Measurements from ENCODE around the gene RHBDD3. TPM values are rescaled to one million over a fixed set of nuclear protein-coding genes. Genes with fewer than 3 reads are reported as not detected.

Gene RHBDD3
- total RNA-seq, 6 donors from 2014 or later = 17.3 to 47.1 (median 27.9) TPM

DNA sequence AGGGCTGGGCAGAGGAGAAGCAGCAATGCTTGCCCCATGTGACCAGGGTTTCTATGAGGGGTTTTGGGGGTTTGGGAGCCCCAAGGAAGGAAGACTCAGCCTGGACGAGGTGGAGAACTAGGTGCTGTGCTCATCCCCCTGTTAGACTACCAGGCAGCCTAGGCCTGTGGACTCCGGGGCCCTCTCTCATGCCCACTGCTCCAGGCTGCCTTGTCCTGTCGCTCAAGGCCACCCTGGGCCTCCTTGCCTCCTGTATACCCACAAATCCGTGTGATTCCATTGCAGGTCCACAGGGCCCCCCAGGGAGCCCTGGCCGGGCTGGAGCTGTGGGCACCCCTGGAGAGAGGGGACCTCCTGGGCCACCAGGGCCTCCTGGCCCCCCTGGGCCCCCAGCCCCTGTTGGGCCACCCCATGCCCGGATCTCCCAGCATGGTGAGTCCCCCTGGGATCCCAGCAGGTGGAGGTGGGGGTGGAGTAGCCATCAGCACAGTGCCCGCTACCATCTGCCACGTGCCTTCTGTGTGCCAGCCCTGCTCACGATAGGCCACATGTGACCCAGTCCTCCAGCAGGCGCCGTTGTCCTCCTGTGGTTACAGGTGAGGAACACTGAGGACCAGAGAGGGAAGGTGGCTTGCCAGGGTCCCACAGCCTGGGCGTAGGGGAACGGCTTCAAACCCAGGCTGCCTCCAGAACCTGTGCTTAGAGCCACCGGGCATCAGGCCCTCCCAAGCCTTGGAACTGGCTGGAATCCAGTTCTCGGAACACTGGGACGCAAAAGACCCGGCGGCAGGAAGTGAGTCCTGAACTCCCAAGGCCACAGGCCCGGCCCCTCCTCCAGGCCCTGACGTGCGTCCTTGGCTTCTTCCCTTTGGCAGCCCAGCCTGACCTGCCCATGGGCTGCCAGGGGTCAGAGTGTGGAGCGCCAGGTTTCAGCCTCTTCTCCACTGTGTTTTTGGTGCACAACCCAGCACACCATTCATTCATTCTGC, 35.5 kb downstream of the RHBDD3 start:
- Histone ChIP-seq H3K4me3 (no peak overlapping the region), H3K27ac (peak overlapping the region in 2 of 4 donors; percentile 64 to 86), H3K9me3 (no peaks in the 10 kb centered on the region), H3K27me3 (no peaks in the 10 kb centered on the region), H3K4me1 (peaks cover 3 to 19% (median 15%) of the 10 kb centered on the region in 4 donors), H3K36me3 (no peaks in the 10 kb centered on the region)
- peak; percentile 16 to 56 for ATAC-seq (ENCODE audit: low FRiP score in 2 of 2)
- TF ChIP-seq POLR2AphosphoS5 (IDR thresholded peaks at IDR 0.05) = peak in 1 of 2 donors; percentile 75
- no peak for TF ChIP-seq EP300 (IDR thresholded peaks at IDR 0.05)
- TF ChIP-seq, protein P1, sequence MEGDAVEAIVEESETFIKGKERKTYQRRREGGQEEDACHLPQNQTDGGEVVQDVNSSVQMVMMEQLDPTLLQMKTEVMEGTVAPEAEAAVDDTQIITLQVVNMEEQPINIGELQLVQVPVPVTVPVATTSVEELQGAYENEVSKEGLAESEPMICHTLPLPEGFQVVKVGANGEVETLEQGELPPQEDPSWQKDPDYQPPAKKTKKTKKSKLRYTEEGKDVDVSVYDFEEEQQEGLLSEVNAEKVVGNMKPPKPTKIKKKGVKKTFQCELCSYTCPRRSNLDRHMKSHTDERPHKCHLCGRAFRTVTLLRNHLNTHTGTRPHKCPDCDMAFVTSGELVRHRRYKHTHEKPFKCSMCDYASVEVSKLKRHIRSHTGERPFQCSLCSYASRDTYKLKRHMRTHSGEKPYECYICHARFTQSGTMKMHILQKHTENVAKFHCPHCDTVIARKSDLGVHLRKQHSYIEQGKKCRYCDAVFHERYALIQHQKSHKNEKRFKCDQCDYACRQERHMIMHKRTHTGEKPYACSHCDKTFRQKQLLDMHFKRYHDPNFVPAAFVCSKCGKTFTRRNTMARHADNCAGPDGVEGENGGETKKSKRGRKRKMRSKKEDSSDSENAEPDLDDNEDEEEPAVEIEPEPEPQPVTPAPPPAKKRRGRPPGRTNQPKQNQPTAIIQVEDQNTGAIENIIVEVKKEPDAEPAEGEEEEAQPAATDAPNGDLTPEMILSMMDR (IDR thresholded peaks at IDR 0.05) = no peak
- no peak for TF ChIP-seq POLR2A (IDR thresholded peaks at IDR 0.05)
- peak; percentile 39 to 72 for DNase-seq
- WGBS, 2 donors = 63 to 68% methylated on average over 10 to 11 of the region's 22 CpGs

DNA sequence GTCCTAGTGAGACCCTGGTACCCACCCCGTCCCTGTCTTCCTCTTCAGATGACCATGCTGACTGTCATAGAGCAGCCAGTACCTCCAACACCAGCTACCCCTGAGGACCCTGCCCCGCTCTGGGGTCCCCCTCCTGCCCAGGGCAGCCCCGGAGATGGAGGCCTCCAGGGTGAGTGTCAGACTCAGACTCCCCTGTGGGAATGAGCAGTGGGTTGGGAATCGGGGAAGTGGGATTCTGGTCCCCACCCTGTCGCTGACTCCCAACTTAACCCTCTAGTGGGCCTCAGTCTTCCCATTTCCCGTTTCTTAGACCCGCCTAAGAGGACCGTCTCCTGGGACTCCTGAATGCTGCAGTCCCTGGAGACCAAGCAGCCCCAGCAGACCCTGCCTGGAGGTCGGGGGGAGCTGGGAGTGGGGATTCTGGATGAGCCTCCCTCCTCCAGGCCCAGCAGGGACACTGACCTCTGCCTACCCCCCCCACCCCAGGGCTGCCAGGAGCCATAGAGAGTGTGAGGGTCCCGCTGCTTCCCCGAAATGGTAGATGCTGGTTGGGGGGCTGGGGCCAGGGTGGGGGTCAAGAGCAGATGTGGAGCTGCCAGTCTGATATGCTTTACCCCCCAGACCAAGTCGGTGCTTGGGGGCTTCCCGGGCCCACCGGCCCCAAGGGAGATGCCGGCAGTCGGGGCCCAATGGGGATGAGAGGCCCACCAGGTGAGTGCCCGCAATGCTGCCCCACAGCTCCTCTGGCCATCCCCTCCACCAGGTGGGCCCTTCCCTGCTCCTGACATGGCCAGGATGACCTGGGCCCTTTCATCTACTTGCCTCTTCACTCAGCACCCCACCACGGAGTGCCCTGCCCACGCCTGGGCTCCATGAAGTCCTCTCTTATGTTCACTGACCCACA, 36.6 kb downstream of the RHBDD3 start:
- TF ChIP-seq POLR2A (IDR thresholded peaks at IDR 0.05) = no peak
- TF ChIP-seq EP300 (IDR thresholded peaks at IDR 0.05) = no peak
- TF ChIP-seq, protein P1 (IDR thresholded peaks at IDR 0.05) = no peak
- TF ChIP-seq POLR2AphosphoS5 (IDR thresholded peaks at IDR 0.05) = no peak
- WGBS, 2 donors = 85 to 95% methylated on average over 10 to 17 of the region's 19 CpGs
- DNase-seq (peak in 1 of 2 donors; percentile 56), ATAC-seq (ENCODE audit: low FRiP score in 2 of 2) (peak; percentile 6 to 8)
- Histone ChIP-seq H3K27me3 (no peaks in the 10 kb centered on the region), H3K27ac (peak overlapping the region in 2 of 4 donors; percentile 64 to 86), H3K4me1 (peaks cover 5 to 19% (median 15%) of the 10 kb centered on the region in 4 donors), H3K36me3 (no peaks in the 10 kb centered on the region), H3K9me3 (no peaks in the 10 kb centered on the region), H3K4me3 (no peak overlapping the region)

DNA sequence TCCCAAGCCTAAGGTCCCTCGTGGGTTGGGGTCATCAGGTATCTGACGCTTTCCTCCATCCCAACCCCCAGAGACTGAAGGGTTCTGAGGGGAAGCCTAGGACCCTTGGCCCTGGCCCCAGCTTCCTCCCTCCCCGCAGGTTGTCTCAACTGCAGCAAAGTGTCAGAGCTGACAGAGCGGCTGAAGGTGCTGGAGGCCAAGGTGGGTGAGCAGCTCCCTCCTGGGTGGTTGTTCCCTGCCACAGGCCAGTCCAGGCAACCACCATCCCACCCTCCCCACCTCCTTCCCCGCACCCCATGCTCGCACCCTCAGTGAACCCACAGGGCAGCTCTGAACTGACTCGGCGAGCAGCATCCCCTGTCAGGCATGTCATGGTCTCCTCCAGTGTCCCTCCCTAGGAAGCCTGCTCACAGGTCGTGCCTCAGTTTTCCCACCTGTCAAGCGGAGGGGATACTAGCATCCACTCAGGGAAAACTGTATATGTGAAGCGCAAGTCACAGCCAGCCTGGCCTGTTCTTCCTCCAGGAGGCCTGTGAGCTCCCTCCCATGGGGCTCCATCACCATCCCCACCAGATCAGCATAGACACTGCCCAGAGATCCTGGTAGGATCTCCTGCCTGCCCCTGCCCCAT, 41.3 kb downstream of the RHBDD3 start:
- TF ChIP-seq, protein P1 (IDR thresholded peaks at IDR 0.05) = no peak
- TF ChIP-seq EP300 (IDR thresholded peaks at IDR 0.05) = no peak
- no peak for TF ChIP-seq POLR2A (IDR thresholded peaks at IDR 0.05)
- TF ChIP-seq POLR2AphosphoS5 (IDR thresholded peaks at IDR 0.05) = no peak
- Histone ChIP-seq H3K9me3 (no peaks in the 10 kb centered on the region), H3K4me1 (peaks cover 18 to 27% (median 21%) of the 10 kb centered on the region in 4 donors), H3K36me3 (no peaks in the 10 kb centered on the region), H3K4me3 (no peak overlapping the region), H3K27ac (peak overlapping the region; percentile 68 to 89 (median 74)), H3K27me3 (no peaks in the 10 kb centered on the region)
- ATAC-seq (ENCODE audit: low FRiP score in 2 of 2) (no peak), DNase-seq (peak in 1 of 2 donors; percentile 17)
- WGBS, 2 donors = 91 to 92% methylated on average over 4 to 11 of the region's 11 CpGs

DNA sequence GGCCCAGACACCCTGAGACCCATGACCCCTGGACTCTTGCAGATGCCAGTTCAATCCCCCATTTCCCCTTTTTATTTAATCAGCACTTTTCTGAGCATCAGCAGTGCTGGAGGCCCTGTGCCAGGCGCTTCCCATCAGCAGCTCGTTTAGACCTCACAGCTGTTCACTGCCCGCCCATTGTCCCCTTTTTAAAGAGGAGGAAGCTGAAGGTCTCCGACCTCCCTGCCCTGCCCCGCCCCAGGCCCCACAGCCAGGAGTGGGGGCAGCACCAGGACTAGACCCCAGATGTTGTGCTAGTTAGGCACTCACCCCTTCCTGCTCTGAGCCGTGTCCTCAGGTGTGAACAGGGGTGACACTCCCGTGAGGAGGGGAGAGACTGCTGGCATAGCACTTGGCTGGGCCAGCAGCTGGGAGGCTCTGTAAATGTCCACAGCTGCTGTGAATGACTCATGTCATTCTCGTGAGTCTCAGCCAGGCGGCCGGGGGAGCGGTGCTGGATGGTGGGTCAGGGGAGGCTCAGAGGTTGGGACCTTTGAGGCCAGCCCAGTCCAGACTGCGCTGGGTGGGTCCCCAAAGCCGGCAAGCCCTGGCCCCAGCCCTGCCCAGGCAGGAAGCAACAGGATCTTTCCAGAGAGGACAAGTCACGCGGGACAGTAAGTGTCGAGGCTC, 42.2 kb downstream of the RHBDD3 start:
- no peaks in the 10 kb centered on the region for H3K27me3 ChIP-seq
- ATAC-seq (ENCODE audit: low FRiP score in 2 of 2) = peak; percentile 77 to 87
- H3K36me3 ChIP-seq = no peaks in the 10 kb centered on the region
- 27% methylated on average over 2 to 11 of the region's 16 CpGs for WGBS, 2 donors
- no peak overlapping the region for H3K4me3 ChIP-seq
- peaks cover 18 to 28% (median 22%) of the 10 kb centered on the region in 4 donors for H3K4me1 ChIP-seq
- peak overlapping the region; percentile 68 to 89 (median 74) for H3K27ac ChIP-seq
- H3K9me3 ChIP-seq = no peaks in the 10 kb centered on the region
- TF ChIP-seq POLR2AphosphoS5 (IDR thresholded peaks at IDR 0.05) (peak in 1 of 2 donors; percentile 61), POLR2A (IDR thresholded peaks at IDR 0.05) (no peak), EP300 (IDR thresholded peaks at IDR 0.05) (peak in 1 of 4 donors; percentile 67)
- TF ChIP-seq, protein P1 (IDR thresholded peaks at IDR 0.05) = no peak
- DNase-seq = peak; percentile 42 to 82
